Stimulated activated effector memory CD8-positive, alpha-beta T cell treated with anti-CD3 and anti-CD28 coated beads, Interleukin-12 subunit alpha, Interleukin-12 subunit beta, amount 100 ng/mL, for 72 hours (primary cell): ENCODE measurements around the gene NANP.

Source experiments
- ATAC-seq: fragments of 150-1000 bp; cut with Tn5 transposase; 2 replicates; pipeline ENCODE4 v1.10.0; 2021
- DNase-seq, 2 donors: peaks; one replicate each; pipeline ENCODE4 v3.0.0; 2021 to 2022; ENCODE audit warnings: low spot score in 2 of 2
- H3K27ac Mint-ChIP-seq: one replicate; pipeline ENCODE4 v1.8.0; 2022; ENCODE audit warnings: mild to moderate bottlenecking, mixed read lengths
- H3K36me3 Mint-ChIP-seq: one replicate; pipeline ENCODE4 v1.8.0; 2022; ENCODE audit warnings: mild to moderate bottlenecking, mixed read lengths
- H3K4me1 Mint-ChIP-seq: one replicate; pipeline ENCODE4 v1.8.0; 2022; ENCODE audit warnings: mixed read lengths
- H3K4me3 Mint-ChIP-seq: one replicate; pipeline ENCODE4 v1.8.0; 2022; ENCODE audit warnings: mild to moderate bottlenecking, mixed read lengths
- H3K9me3 Mint-ChIP-seq: one replicate; pipeline ENCODE4 v1.8.0; 2022; ENCODE audit warnings: mixed read lengths

The NANP gene

DNA sequence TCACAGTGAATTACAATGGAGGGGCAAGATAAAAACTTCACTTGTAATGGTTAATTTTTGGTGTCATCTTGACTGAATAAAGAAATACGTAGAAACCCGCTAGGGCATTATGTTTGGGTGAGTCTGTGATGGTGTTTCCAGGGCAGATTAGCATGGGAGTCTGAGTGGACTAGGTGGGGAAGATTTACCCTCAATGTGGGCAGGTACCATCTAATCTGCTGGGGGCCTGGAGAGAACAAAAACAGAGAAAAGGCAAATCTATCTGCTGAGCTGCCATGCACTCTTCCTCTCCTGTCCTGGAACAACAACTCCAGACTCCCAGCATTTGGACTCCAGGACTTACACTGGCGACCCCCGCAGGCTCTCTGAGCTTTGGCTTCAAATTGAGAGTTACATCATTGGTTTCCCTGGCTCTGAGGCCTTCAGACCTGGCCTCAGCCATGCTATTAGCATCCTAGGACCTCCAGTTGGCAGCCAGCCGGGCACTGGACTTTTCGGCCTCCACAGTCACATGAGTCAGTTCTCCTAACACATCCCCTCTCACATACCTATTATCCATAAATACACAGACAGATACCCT, 58.1 kb downstream of the NANP start:
- Mint-ChIP-seq H3K9me3 (no peaks in the 10 kb centered on the region), H3K4me1 (no peaks in the 10 kb centered on the region), H3K27ac (no peak overlapping the region), H3K36me3 (no peaks in the 10 kb centered on the region), H3K4me3 (no peak overlapping the region)
- DNase-seq (no peak), ATAC-seq (no peak)

DNA sequence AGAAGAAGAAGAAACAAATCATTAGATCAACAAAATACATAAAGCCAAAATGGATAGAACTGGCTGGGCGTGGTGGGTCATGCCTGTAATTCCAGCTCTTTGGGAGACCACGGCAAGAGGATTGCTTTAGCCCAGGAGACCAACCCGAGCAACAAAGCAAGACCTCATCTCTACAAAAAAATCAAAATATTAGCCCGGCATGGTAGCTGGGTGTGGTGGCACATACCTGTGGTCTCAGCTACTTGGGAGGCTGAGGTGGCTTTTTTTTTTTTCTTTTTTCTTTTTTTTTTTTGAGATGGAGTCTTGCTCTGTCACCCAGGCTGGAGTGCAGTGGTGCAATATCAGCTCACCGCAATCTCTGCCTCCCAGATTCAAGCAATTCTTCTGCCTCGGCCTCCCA, 59.9 kb downstream of the NANP start:
- ATAC-seq (no peak), DNase-seq (no peak)
- no peaks in the 10 kb centered on the region for H3K9me3 Mint-ChIP-seq
- H3K27ac Mint-ChIP-seq = no peak overlapping the region
- H3K4me1 Mint-ChIP-seq = no peaks in the 10 kb centered on the region
- no peaks in the 10 kb centered on the region for H3K36me3 Mint-ChIP-seq
- H3K4me3 Mint-ChIP-seq = no peak overlapping the region

DNA sequence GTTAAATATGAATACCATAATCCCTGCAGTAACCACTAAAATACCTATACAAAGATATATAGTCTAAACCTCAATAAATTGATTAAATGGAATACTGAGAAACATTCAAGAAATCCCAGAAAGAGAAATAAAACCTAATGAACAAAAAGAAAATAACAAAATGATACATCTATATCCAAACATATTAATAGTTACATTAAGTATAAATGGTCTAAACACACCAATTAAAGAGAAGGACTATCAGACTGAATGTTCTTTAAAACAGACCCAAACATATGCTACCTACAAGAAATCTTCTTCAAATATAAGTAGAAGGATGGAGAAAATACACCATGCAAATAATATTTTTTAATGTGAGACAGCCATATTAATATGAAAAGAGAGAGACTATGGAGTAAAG, 60.5 kb downstream of the NANP start:
- H3K27ac Mint-ChIP-seq = no peak overlapping the region

More for the DNA sequence above, 60.5 kb downstream of the NANP start:
- DNase-seq (no peak), ATAC-seq (no peak)
- no peaks in the 10 kb centered on the region for H3K36me3 Mint-ChIP-seq
- no peaks in the 10 kb centered on the region for H3K9me3 Mint-ChIP-seq
- H3K4me1 Mint-ChIP-seq = no peaks in the 10 kb centered on the region
- H3K4me3 Mint-ChIP-seq = no peak overlapping the region
